GM08714 (cell line): Measurements from ENCODE around the gene ZNF358.

Source experiments
- H3K4me3 ChIP-seq: fragments of 200-500 bp; sonication (Bioruptor generic); 2 replicates; pipeline ENCODE4 v1.5.1; 2014; ENCODE audit warnings: mild to moderate bottlenecking, low read length, inconsistent platforms
- ZNF274 ChIP-seq: IDR thresholded peaks from 2 replicates; pipeline ENCODE4 v1.6.1; 2012; ENCODE audit warnings: mild to moderate bottlenecking, low read depth, low read length

Gene ZNF358

GRCh38 chr19:7515645-7516151, at the start of gene ZNF358:
ZNF358 (plus strand) TSS chr19:7516103; CDS start chr19:7519243, 3,140 bp downstream.
- peak within 1 kb of the TSS; percentile 38 for H3K4me3 ChIP-seq
- TF ChIP-seq ZNF274, result no peak

DNA sequence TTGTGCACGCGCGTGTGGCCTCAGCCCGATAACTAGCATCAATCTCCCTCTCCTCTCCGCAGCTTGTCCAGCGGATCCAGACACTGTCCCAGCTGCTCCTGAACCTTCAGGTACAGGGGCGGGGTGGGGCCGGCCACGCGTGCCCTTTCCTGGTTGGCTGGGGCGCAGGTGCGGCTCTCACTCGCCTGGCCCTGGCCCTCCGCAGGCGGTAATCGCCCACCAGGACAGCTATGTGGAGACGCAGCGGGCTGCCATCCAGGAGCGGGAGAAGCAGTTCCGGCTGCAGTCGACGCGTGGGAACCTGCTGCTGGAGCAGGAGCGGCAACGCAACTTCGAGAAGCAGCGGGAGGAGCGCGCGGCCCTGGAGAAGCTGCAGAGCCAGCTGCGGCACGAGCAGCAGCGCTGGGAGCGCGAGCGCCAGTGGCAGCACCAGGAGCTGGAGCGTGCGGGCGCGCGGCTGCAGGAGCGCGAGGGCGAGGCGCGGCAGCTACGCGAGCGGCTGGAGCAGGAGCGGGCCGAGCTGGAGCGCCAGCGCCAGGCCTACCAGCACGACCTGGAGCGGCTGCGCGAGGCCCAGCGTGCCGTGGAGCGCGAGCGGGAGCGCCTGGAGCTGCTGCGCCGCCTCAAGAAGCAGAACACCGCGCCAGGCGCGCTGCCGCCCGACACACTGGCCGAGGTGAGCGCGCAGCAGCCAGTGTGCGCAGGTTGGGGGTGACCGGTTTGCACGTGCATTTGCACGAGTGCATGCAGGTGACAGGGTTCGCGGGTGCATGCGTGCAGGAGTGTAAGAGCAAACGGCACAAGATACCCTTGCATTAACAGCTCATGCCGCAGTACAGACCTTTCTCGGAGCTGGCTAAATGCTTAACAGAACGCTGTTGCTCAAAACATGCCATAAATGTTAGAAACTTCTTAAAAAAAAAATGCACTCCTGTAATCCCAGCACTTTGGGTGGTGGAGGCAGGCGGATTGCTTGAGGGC, 48.6 kb upstream of the ZNF358 start:
- no peak for TF ChIP-seq ZNF274
- no peak overlapping the region for H3K4me3 ChIP-seq

GRCh38 chr19:7468840-7469239, 47.1 kb upstream of the ZNF358 start:
- no peak overlapping the region for H3K4me3 ChIP-seq
- no peak for TF ChIP-seq ZNF274

- H3K4me3 ChIP-seq, result no peak overlapping the region
- no peak for TF ChIP-seq ZNF274
These were observed 46.1 kb upstream of the ZNF358 start for GRCh38 chr19:7469669-7470285.

DNA sequence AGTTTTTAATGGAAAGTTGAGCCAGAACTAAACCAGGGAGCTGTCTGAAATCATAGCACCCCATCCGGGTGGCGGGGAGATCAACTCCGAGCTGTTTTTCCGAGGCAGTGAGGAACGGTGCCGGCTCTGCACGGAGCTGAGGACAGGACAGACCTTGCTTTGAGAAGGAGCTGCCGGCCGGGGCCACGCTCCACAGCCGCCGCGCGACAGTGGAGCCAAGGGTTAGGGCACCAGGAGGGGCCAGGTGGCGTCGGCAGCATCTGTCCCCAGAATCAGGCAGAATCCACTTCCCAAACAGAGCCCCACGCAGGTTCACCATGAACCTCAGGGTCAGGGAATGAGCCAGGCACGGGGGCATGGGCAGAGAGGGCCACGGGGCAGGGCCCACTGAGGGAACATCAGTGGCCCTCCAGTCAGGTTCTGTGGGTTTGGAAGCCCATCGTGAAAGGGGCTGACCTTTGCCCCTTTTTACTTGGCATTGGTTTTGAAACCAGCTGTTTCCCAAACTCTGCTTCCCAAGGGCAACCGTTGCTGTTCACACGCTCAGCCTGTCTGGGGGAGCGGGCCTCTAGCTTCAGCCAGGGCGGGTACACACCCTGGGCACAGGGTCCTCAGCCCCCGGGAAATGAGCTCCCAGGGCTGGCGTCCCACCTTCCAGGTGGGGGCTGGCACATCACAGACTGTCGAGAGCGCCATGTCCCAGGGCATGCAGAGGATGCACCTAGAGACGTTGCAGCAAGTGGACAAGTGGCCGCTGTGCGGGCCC, 45.2 kb upstream of the ZNF358 start:
- no peak overlapping the region for H3K4me3 ChIP-seq
- TF ChIP-seq ZNF274, result no peak

DNA sequence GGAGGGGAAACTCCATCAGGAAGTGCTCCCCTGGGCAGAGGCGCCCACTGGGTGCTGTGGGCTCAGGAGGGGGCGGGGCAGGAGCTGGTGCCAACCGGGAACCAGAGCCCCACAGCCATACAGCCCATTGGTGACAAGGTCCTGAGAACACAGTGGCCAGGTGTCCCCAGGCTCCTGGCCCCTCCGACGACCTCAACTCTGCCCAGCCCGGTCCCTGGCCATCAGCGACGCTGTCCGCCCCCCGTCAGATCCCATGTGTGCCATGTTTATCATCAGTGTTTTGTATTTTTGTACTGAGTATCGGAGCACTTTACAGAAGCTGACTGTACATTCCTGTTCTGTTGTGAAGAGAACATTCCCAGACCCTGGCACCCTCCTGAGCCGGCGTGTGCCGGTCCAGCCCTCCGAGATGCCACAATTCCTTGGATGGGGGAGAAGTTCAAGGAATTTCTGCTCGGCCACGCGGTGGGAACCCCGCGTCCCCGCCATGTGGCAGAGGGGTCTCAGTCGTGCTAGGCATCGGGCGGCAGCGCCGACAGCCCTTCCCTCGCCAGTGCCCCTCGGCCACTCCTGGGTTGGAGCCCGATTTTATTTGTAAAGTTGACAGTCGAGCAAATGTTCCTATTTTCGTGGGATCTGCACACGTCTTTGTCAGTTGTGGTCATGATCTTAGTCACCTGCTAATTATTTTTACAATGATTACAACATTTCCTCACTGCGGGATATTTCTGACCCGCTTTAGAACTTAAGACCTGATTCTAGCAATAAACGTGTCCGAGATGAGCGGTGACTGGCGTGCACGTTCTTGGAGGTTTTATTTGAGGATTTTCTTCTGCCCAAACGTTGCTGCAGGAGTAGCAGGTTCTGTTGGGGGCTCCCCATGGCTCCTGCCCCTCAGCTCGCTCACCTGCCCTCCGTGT, 43.9 kb upstream of the ZNF358 start:
- no peak for TF ChIP-seq ZNF274
- H3K4me3 ChIP-seq, result no peak overlapping the region

GRCh38 chr19:7475665-7476064, 40.2 kb upstream of the ZNF358 start:
- no peak for TF ChIP-seq ZNF274
- H3K4me3 ChIP-seq, result no peak overlapping the region

- no peak for TF ChIP-seq ZNF274
- no peak overlapping the region for H3K4me3 ChIP-seq
These were observed 39.7 kb upstream of the ZNF358 start for GRCh38 chr19:7476241-7476640.

DNA sequence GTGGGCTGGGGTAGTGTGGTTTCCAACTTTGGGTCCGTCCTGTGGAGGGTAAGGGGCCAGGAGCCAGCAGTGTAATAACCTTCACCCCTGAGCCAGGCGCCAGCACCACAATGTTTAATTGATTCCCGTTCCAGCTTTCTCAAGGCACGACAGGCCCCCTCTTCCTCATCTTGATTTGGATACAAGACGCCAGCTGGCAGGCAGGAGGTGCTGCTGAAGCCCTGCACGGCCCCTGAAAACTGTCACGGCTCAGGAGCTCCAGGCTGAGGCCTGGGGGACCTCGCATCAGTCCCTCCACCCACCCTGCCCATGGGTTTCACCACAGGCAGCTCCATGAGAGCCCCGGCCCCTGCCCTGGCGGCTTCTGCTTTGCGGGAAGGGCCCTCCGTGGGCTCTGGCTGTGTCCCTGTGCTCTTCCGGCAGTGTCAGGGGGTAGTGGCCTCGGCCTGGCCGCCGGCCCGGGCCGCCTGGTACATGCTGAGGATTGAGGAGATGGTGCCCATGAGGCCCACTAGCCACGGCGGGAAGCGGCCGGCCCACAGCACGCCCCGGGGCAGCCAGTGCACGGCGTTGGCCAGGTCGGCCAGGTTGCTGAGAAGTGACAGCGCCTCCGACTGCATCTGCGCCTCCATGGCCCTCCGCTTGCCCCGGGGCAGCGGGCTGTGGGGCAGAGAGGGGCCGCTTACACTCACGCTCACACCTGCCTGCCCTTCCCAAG, 39.0 kb upstream of the ZNF358 start:
- TF ChIP-seq ZNF274, result no peak
- H3K4me3 ChIP-seq, result no peak overlapping the region

DNA sequence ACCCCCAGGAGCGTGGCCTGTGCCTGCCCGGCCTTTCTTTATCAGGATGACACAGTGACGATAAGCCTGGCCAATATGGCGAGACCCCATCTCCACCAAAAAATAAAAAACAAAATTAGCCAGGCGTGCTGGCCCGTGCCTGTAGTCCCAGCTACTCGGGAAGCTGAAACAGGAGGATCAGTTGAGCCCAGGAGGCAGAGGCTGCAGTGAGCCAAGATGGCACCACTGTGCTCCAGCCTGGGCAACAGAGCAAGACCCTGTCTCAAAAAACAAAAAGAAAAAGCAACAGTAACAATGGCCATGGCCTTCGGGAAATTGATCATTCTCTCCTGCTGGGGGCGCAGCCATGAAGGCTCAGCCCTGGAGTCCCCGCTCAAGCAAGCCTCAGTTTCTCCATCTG, 38.1 kb upstream of the ZNF358 start:
- no peak for TF ChIP-seq ZNF274
- H3K4me3 ChIP-seq, result no peak overlapping the region

- TF ChIP-seq ZNF274, result no peak
- no peak overlapping the region for H3K4me3 ChIP-seq
These were observed 37.6 kb upstream of the ZNF358 start for GRCh38 chr19:7478173-7478842.

DNA sequence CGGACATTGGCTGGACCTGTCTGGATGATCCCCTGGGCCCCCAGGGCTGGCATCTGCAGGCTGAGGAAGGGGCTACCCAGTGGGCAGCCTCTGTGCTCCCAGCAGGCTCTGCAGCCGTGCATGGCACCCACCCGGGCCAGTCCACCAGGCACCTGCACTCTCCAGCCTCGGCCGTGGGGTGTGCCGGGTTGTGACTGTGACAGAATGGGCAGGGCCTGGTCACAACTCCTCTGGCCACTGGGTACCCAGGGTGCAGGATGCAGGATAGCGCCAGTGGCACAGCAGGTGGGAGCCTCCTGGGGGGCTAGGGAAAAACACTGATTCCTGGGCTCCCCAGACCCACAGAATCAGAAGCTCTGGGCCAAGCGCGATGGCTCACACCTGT, 37.1 kb upstream of the ZNF358 start:
- H3K4me3 ChIP-seq, result no peak overlapping the region
- TF ChIP-seq ZNF274, result no peak
